ENCODE results near the gene TMC4. TPM values are rescaled to one million over a fixed set of nuclear protein-coding genes. Genes with fewer than 3 reads are reported as not detected.

The TMC4 gene
- total RNA-seq, 1 experiment from 2014 or later, result 13.4 TPM

DNA sequence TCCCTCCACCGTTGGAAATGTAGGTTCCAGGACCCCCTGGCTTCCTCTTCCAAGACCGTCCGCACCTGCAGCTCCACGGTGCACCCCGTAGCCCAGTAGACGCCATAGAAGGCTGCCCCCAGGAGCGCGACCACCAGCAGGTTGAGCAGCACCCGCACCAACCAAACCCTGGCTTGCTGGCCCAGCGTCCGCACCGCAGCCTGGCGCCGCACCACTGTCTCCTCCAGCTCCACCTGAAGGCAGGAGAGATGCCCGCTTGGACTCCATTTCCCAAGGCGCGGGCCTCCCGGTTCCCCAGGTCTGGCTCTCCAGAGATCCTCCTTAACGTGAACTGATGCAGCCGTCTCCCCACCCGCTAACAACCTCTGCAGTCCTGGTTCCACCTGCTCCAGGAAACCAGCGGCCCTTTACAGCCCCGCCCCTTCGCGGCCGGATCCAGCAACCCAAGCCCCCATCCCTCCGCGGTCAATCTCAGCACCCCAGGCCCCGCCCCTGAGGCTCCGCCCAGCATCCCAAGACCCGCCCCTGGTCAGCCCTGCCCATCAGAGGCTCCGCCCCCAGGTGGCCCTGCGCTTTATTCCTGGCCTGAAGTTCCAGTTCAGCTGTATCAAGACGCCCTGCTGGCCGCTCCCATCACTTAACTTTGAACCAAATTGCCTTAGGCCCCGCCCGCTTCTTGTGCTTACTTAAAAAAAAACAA lies 8.4 kb downstream of the TMC4 start:
- Histone ChIP-seq H3K9me3 (ENCODE audit: low read length) (no peaks in the 10 kb centered on the region), H3K27ac (ENCODE audit: low read length) (no peak overlapping the region), H3K4me3 (ENCODE audit: low read length) (peak overlapping the region; percentile 61), H3F3A (ENCODE audit: low read length, unreplicated experiment) (no peaks in the 10 kb centered on the region), H2AFZ (ENCODE audit: low read length) (peak overlapping the region; percentile 62), H3K4me1 (ENCODE audit: insufficient read depth, low read length) (peaks cover 27% of the 10 kb centered on the region), H3K79me2 (ENCODE audit: low read length) (peaks cover 10% of the 10 kb centered on the region; the same call in 1 of the 2 replicates), H3K27me3 (ENCODE audit: low read length) (no peaks in the 10 kb centered on the region), H3K36me3 (ENCODE audit: low read depth, low read length) (no peaks in the 10 kb centered on the region), H4K20me1 (ENCODE audit: low read length) (no peaks in the 10 kb centered on the region), H3K4me2 (ENCODE audit: low read length) (peak overlapping the region; percentile 82), H3K9ac (ENCODE audit: low read length) (no peak overlapping the region), H3K9me2 (replicated peaks; ENCODE audit: low read length) (no peaks in the 10 kb centered on the region)
- BruUV-seq (replicated peaks), result no TSS peak
- POLR2A ChIA-PET (ENCODE audit: unreplicated experiment), result interaction anchor here (0.6 kb wide), 1 partner anchor 35 kb away, joined by 11 read pairs; no protein-coding TSS in a partner anchor
- TF ChIP-seq EZH2phosphoT487 (IDR thresholded peaks at IDR 0.05; ENCODE audit: borderline replicate concordance, low read length) (no peak), EZH2 (IDR thresholded peaks at IDR 0.05; ENCODE audit: low read length, unreplicated experiment) (no peak)
- TF ChIP-seq, protein P1, sequence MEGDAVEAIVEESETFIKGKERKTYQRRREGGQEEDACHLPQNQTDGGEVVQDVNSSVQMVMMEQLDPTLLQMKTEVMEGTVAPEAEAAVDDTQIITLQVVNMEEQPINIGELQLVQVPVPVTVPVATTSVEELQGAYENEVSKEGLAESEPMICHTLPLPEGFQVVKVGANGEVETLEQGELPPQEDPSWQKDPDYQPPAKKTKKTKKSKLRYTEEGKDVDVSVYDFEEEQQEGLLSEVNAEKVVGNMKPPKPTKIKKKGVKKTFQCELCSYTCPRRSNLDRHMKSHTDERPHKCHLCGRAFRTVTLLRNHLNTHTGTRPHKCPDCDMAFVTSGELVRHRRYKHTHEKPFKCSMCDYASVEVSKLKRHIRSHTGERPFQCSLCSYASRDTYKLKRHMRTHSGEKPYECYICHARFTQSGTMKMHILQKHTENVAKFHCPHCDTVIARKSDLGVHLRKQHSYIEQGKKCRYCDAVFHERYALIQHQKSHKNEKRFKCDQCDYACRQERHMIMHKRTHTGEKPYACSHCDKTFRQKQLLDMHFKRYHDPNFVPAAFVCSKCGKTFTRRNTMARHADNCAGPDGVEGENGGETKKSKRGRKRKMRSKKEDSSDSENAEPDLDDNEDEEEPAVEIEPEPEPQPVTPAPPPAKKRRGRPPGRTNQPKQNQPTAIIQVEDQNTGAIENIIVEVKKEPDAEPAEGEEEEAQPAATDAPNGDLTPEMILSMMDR (conservative IDR thresholded peaks at IDR 0.05; ENCODE audit: low read depth, low read length), result no peak
- DNase-seq (peak; percentile 94), ATAC-seq (peak; percentile 49)
- intact Hi-C loops (cut with micrococcal nuclease), result loop anchor here (5.0 kb wide), 1 partner anchor 38 kb away; the partner anchor contains the start of gene RPS9
- CTCF ChIA-PET, result no interaction called here

DNA sequence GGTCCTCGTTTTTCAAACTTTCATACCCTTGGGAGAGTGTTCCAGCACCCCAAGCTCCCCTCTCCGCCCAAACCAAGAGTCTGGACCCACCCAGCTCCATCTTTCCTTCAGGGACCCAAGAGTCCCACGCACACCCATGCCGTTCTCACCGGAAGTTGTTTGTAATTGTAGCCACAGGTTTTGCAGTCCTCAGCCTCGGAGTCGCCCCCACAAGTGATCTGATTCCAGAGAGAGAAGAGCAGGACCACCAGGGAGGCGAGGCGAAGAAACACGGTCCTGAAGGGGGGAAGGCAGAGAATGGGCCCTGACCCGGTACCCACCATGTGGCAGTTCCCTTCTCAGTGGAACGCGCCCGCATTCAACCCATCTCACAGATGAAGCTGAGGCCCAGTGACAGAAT lies 10.1 kb downstream of the TMC4 start:
- Histone ChIP-seq H3K36me3 (ENCODE audit: low read depth, low read length) (no peaks in the 10 kb centered on the region), H3K9ac (ENCODE audit: low read length) (no peak overlapping the region), H3K27me3 (ENCODE audit: low read length) (no peaks in the 10 kb centered on the region), H3K79me2 (ENCODE audit: low read length) (peaks cover 22% of the 10 kb centered on the region), H3K4me1 (ENCODE audit: insufficient read depth, low read length) (peaks cover 38% of the 10 kb centered on the region), H3K9me2 (replicated peaks; ENCODE audit: low read length) (no peaks in the 10 kb centered on the region), H3K27ac (ENCODE audit: low read length) (no peak overlapping the region), H3K4me2 (ENCODE audit: low read length) (peak overlapping the region; percentile 82), H3K9me3 (ENCODE audit: low read length) (no peaks in the 10 kb centered on the region), H3F3A (ENCODE audit: low read length, unreplicated experiment) (no peaks in the 10 kb centered on the region), H2AFZ (ENCODE audit: low read length) (peak overlapping the region; percentile 63), H3K4me3 (ENCODE audit: low read length) (peak overlapping the region; percentile 71), H4K20me1 (ENCODE audit: low read length) (no peaks in the 10 kb centered on the region)
- BruUV-seq (replicated peaks), result no TSS peak
- ChIA-PET CTCF (no interaction called here), POLR2A (ENCODE audit: unreplicated experiment) (no interaction called here)
- no peak for TF ChIP-seq EZH2phosphoT487 (IDR thresholded peaks at IDR 0.05; ENCODE audit: borderline replicate concordance, low read length)
- TF ChIP-seq, protein P1 (conservative IDR thresholded peaks at IDR 0.05; ENCODE audit: low read depth, low read length), result no peak
- TF ChIP-seq EZH2 (IDR thresholded peaks at IDR 0.05; ENCODE audit: low read length, unreplicated experiment), result no peak
- DNase-seq (no peak), ATAC-seq (no peak)
- intact Hi-C loops (cut with micrococcal nuclease), result loop anchor here (5.0 kb wide), 1 partner anchor 39 kb away; the partner anchor contains the start of gene RPS9

DNA sequence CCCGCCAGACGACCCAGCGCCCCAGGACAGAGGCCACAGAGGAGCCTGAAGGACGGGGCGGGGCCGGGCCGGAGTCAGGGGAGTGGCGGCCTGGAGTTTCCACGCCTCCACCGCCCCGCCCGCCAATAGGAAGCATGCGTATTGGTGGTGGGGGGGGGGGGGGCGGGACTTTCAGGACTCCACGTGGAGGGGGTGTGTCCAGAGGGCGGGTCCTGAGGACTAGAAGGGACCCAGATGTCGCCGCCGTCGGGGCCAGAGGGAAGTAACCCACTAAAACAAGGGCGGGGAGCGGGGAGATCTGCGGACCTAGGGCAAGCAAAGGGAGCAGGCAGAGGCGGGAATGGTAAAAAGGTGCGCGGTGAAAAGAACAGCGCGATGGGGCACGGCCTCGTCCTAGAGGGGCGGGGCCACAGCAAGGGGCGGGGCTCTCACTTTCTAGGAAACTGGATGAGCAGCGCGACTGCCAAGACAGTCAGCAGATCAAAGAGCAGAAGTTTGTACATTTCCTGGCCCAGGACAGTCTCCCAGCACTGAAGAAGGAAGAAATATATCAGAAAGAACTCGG lies 10.6 kb downstream of the TMC4 start:
- H3K27me3 ChIP-seq (ENCODE audit: low read length), result no peaks in the 10 kb centered on the region
- H3K27ac ChIP-seq (ENCODE audit: low read length), result no peak overlapping the region
- intact Hi-C loops (cut with micrococcal nuclease), result loop anchor here (5.0 kb wide), 1 partner anchor 40 kb away; the partner anchor contains the start of gene RPS9
- no TSS peak for BruUV-seq (replicated peaks)
- H3K9ac ChIP-seq (ENCODE audit: low read length), result no peak overlapping the region
- no peaks in the 10 kb centered on the region for H3K9me3 ChIP-seq (ENCODE audit: low read length)
- peak overlapping the region; percentile 63 for H2AFZ ChIP-seq (ENCODE audit: low read length)
- H3F3A ChIP-seq (ENCODE audit: low read length, unreplicated experiment), result no peaks in the 10 kb centered on the region
- no peaks in the 10 kb centered on the region for H4K20me1 ChIP-seq (ENCODE audit: low read length)
- H3K9me2 ChIP-seq (replicated peaks; ENCODE audit: low read length), result no peaks in the 10 kb centered on the region
- POLR2A ChIA-PET (ENCODE audit: unreplicated experiment), result no interaction called here
- peak; percentile 86 for DNase-seq
- no peak for TF ChIP-seq EZH2phosphoT487 (IDR thresholded peaks at IDR 0.05; ENCODE audit: borderline replicate concordance, low read length)
- no peak for TF ChIP-seq EZH2 (IDR thresholded peaks at IDR 0.05; ENCODE audit: low read length, unreplicated experiment)
- TF ChIP-seq, protein P1 (conservative IDR thresholded peaks at IDR 0.05; ENCODE audit: low read depth, low read length), result no peak
- peaks cover 23% of the 10 kb centered on the region for H3K79me2 ChIP-seq (ENCODE audit: low read length)
- no peaks in the 10 kb centered on the region for H3K36me3 ChIP-seq (ENCODE audit: low read depth, low read length)
- H3K4me3 ChIP-seq (ENCODE audit: low read length), result peak overlapping the region; percentile 71
- peak overlapping the region; percentile 82 for H3K4me2 ChIP-seq (ENCODE audit: low read length)
- ATAC-seq, result peak; percentile 11
- H3K4me1 ChIP-seq (ENCODE audit: insufficient read depth, low read length), result peaks cover 38% of the 10 kb centered on the region
- CTCF ChIA-PET, result no interaction called here

Measured in PC-3 (cell line).